Activated naive CD8-positive, alpha-beta T cell treated with anti-CD3 and anti-CD28 coated beads for 36 hours (primary cell): ENCODE measurements around the gene LRRC4B. TPM values are rescaled to one million over a fixed set of nuclear protein-coding genes. Genes with fewer than 3 reads are reported as not detected.
"Not testable (repeated sequence)": the region's sequence is repeated elsewhere in the genome, so short reads cannot be mapped to it uniquely, and the experiment has no call there.

Experiments used
- DNase-seq: peaks from one replicate; pipeline ENCODE4 v3.0.0; 2021
- H3K27ac Mint-ChIP-seq: one replicate; pipeline ENCODE4 v1.8.0; 2022; ENCODE audit warnings: mild to moderate bottlenecking, moderate library complexity, mixed read lengths
- H3K27me3 Mint-ChIP-seq: one replicate; pipeline ENCODE4 v1.8.0; 2022; ENCODE audit warnings: mild to moderate bottlenecking, mixed read lengths
- H3K36me3 Mint-ChIP-seq: one replicate; pipeline ENCODE4 v1.8.0; 2021; ENCODE audit warnings: mild to moderate bottlenecking, mixed read lengths
- H3K4me1 Mint-ChIP-seq: one replicate; pipeline ENCODE4 v1.8.0; 2021; ENCODE audit warnings: mixed read lengths
- H3K4me3 Mint-ChIP-seq: one replicate; pipeline ENCODE4 v1.8.0; 2022; ENCODE audit warnings: mild to moderate bottlenecking, moderate library complexity, mixed read lengths
- H3K9me3 Mint-ChIP-seq: one replicate; pipeline ENCODE4 v1.8.0; 2022; ENCODE audit warnings: mixed read lengths
- total RNA-seq, 2 experiments: library from RNA; stranded (reverse); gene quantifications; one replicate each; pipeline ENCODE4 v1.2.3, GENCODE V29; 2021

Gene LRRC4B
- total RNA-seq, 2 experiments from 2014 or later, result not detected

- peaks cover 26% of the 10 kb centered on the region for H3K27me3 Mint-ChIP-seq
- H3K36me3 Mint-ChIP-seq, H3K4me3 Mint-ChIP-seq, H3K27ac Mint-ChIP-seq, H3K9me3 Mint-ChIP-seq, H3K4me1 Mint-ChIP-seq, DNase-seq: not testable (repeated sequence)
Measured at GRCh38 chr19:50528052-50528451, 40.2 kb downstream of the LRRC4B start.

GRCh38 chr19:50522881-50523280, 45.4 kb downstream of the LRRC4B start:
- Mint-ChIP-seq H3K9me3 (no peaks in the 10 kb centered on the region), H3K27ac (no peak overlapping the region), H3K4me3 (no peak overlapping the region), H3K36me3 (no peaks in the 10 kb centered on the region), H3K27me3 (peaks cover 14% of the 10 kb centered on the region), H3K4me1 (no peaks in the 10 kb centered on the region)
- no peak for DNase-seq

GRCh38 chr19:50520822-50521465, 47.3 kb downstream of the LRRC4B start:
- Mint-ChIP-seq H3K9me3 (no peaks in the 10 kb centered on the region), H3K4me1 (no peaks in the 10 kb centered on the region), H3K4me3 (no peak overlapping the region), H3K36me3 (no peaks in the 10 kb centered on the region), H3K27me3 (peaks cover 20% of the 10 kb centered on the region), H3K27ac (no peak overlapping the region)
- DNase-seq, result no peak

- Mint-ChIP-seq H3K4me1 (peaks cover 2% of the 10 kb centered on the region), H3K27ac (no peak overlapping the region), H3K9me3 (no peaks in the 10 kb centered on the region), H3K36me3 (no peaks in the 10 kb centered on the region), H3K4me3 (no peak overlapping the region), H3K27me3 (peaks cover 32% of the 10 kb centered on the region)
- DNase-seq, result no peak
Measured at GRCh38 chr19:50519006-50519575, 49.1 kb downstream of the LRRC4B start.

GRCh38 chr19:50518091-50519005, 49.9 kb downstream of the LRRC4B start:
- no peak overlapping the region for H3K27ac Mint-ChIP-seq
- no peaks in the 10 kb centered on the region for H3K36me3 Mint-ChIP-seq

GRCh38 chr19:50517704-50518075, 50.5 kb downstream of the LRRC4B start:
- Mint-ChIP-seq H3K36me3 (no peaks in the 10 kb centered on the region), H3K27ac (no peak overlapping the region), H3K4me3 (no peak overlapping the region), H3K27me3 (peaks cover 39% of the 10 kb centered on the region), H3K4me1 (peaks cover 2% of the 10 kb centered on the region), H3K9me3 (no peaks in the 10 kb centered on the region)
- no peak for DNase-seq

More at GRCh38 chr19:50518091-50519005, 49.9 kb downstream of the LRRC4B start:
- Mint-ChIP-seq H3K27me3 (peaks cover 35% of the 10 kb centered on the region), H3K4me1 (peaks cover 2% of the 10 kb centered on the region), H3K4me3 (no peak overlapping the region), H3K9me3 (no peaks in the 10 kb centered on the region)
- DNase-seq, result no peak

GRCh38 chr19:50516964-50517703, 51.1 kb downstream of the LRRC4B start:
- Mint-ChIP-seq H3K27ac (no peak overlapping the region), H3K9me3 (no peaks in the 10 kb centered on the region), H3K4me1 (peaks cover 2% of the 10 kb centered on the region), H3K27me3 (peaks cover 39% of the 10 kb centered on the region), H3K36me3 (no peaks in the 10 kb centered on the region), H3K4me3 (no peak overlapping the region)
- DNase-seq, result no peak

- Mint-ChIP-seq H3K36me3 (no peaks in the 10 kb centered on the region), H3K27ac (no peak overlapping the region), H3K27me3 (peaks cover 43% of the 10 kb centered on the region), H3K9me3 (no peaks in the 10 kb centered on the region), H3K4me3 (no peak overlapping the region), H3K4me1 (peaks cover 2% of the 10 kb centered on the region)
- DNase-seq, result no peak
Measured at GRCh38 chr19:50516456-50516855, 51.8 kb downstream of the LRRC4B start.

GRCh38 chr19:50515168-50515561, 53.1 kb downstream of the LRRC4B start:
- DNase-seq, result no peak
- Mint-ChIP-seq H3K4me3 (no peak overlapping the region), H3K4me1 (peaks cover 4% of the 10 kb centered on the region), H3K36me3 (peaks cover 2% of the 10 kb centered on the region), H3K27ac (no peak overlapping the region), H3K27me3 (peaks cover 45% of the 10 kb centered on the region), H3K9me3 (no peaks in the 10 kb centered on the region)

GRCh38 chr19:50514346-50515167, 53.7 kb downstream of the LRRC4B start:
- DNase-seq, result no peak
- H3K27ac Mint-ChIP-seq, result no peak overlapping the region
- H3K4me1 Mint-ChIP-seq, result peaks cover 4% of the 10 kb centered on the region
- H3K9me3 Mint-ChIP-seq, result no peaks in the 10 kb centered on the region
- H3K27me3 Mint-ChIP-seq, result peaks cover 43% of the 10 kb centered on the region
- no peak overlapping the region for H3K4me3 Mint-ChIP-seq
- H3K36me3 Mint-ChIP-seq, result peaks cover 2% of the 10 kb centered on the region

GRCh38 chr19:50513746-50514345, 54.4 kb downstream of the LRRC4B start, which contains the start of gene ASPDH:
Gene ASPDH (minus strand): TSS chr19:50513913. CDS start chr19:50513823, 90 bp downstream.
- Mint-ChIP-seq H3K27me3 (peaks cover 40% of the 10 kb centered on the region), H3K4me3 (no peak within 1 kb of the TSS), H3K4me1 (peaks cover 4% of the 10 kb centered on the region), H3K9me3 (no peaks in the 10 kb centered on the region), H3K27ac (peak within 1 kb of the TSS; percentile 6), H3K36me3 (peaks cover 2% of the 10 kb centered on the region)
- no peak for DNase-seq

- DNase-seq, result no peak
- Mint-ChIP-seq H3K4me3 (no peak overlapping the region), H3K27ac (peak overlapping the region; percentile 6), H3K4me1 (peaks cover 4% of the 10 kb centered on the region), H3K27me3 (peaks cover 36% of the 10 kb centered on the region), H3K9me3 (no peaks in the 10 kb centered on the region), H3K36me3 (peaks cover 4% of the 10 kb centered on the region)
Measured at GRCh38 chr19:50512999-50513745, 55.1 kb downstream of the LRRC4B start.
